HepG2 (cell line): ENCODE results near the gene SLC12A5. TPM values are rescaled to one million over a fixed set of nuclear protein-coding genes. Genes with fewer than 3 reads are reported as not detected.
A peak's percentile ranks its signal among the peaks of the same experiment; 100 is the strongest.

Experiments
- ATF6 ChIP-seq: sonication (generic); formaldehyde crosslinking; conservative IDR thresholded peaks from 2 replicates; pipeline ENCODE4 v1.4.0; 2020; ENCODE audit warnings: missing genetic modification reagents
- BHLHE40 ChIP-seq: IDR thresholded peaks from 2 replicates; pipeline ENCODE4 v1.6.1; 2011; ENCODE audit warnings: low read length, improper control_type of control experiment
- BRCA1 ChIP-seq: sonication (generic); formaldehyde crosslinking; IDR thresholded peaks from 2 replicates; pipeline ENCODE4 v1.4.0; 2020; ENCODE audit warnings: missing genetic modification reagents
- CCAR2 ChIP-seq: fragments of 200-400 bp; formaldehyde crosslinking; optimal IDR thresholded peaks from 2 replicates; pipeline ENCODE3; 2018; ENCODE audit warnings: low read depth, mild to moderate bottlenecking, low read length, moderate library complexity
- CEBPG ChIP-seq: IDR thresholded peaks from 2 replicates; pipeline ENCODE4 v1.6.1; 2016
- FOXA1 ChIP-seq, 2 experiments: fragments of 450-650 bp in 1 of 2; sonication (generic) in 1 of 2; formaldehyde crosslinking in 1 of 2; IDR thresholded peaks; 2 replicates each; pipeline versions ENCODE4 v1.4.0 to v1.6.1; 2016 to 2020; ENCODE audit warnings: missing genetic modification reagents in 1 of 2
- HMGA1 ChIP-seq: sonication (generic); formaldehyde crosslinking; conservative IDR thresholded peaks from 2 replicates; pipeline ENCODE4 v1.4.0; 2020; ENCODE audit warnings: missing genetic modification reagents
- HNF4A ChIP-seq: sonication (generic); formaldehyde crosslinking; IDR thresholded peaks from 2 replicates; pipeline ENCODE4 v1.4.0; 2020; ENCODE audit warnings: missing genetic modification reagents
- MTERF4 ChIP-seq: sonication (generic); formaldehyde crosslinking; IDR thresholded peaks from 2 replicates; pipeline ENCODE4 v1.8.0; 2023; ENCODE audit warnings: mild to moderate bottlenecking, missing genetic modification reagents
- PHF20 ChIP-seq: sonication (generic); formaldehyde crosslinking; IDR thresholded peaks from 2 replicates; pipeline ENCODE4 v1.5.0; 2020; ENCODE audit warnings: mild to moderate bottlenecking, missing genetic modification reagents
- SKI ChIP-seq: fragments of 450-650 bp; IDR thresholded peaks from one replicate; pipeline ENCODE4 v1.6.1; 2018; ENCODE audit warnings: mild to moderate bottlenecking; ENCODE audit not compliant: partially characterized antibody
- YEATS4 ChIP-seq: sonication (generic); formaldehyde crosslinking; IDR thresholded peaks from 2 replicates; pipeline ENCODE4 v1.4.0; 2020; ENCODE audit warnings: missing genetic modification reagents, borderline replicate concordance
- ZBTB49 ChIP-seq: sonication (generic); formaldehyde crosslinking; IDR thresholded peaks from 2 replicates; pipeline ENCODE4 v1.4.0; 2020; ENCODE audit warnings: missing genetic modification reagents, borderline replicate concordance
- ZMYM2 ChIP-seq: sonication (generic); formaldehyde crosslinking; IDR thresholded peaks from 2 replicates; pipeline ENCODE4 v1.8.0; 2022; ENCODE audit warnings: mild to moderate bottlenecking, missing genetic modification reagents
- ZNF138 ChIP-seq: sonication (generic); formaldehyde crosslinking; IDR thresholded peaks from 2 replicates; pipeline ENCODE4 v1.5.0; 2020; ENCODE audit warnings: mild to moderate bottlenecking, low read depth, missing genetic modification reagents
- ZNF704 ChIP-seq: sonication (generic); formaldehyde crosslinking; IDR thresholded peaks from 2 replicates; pipeline ENCODE4 v1.8.1; 2023; ENCODE audit warnings: mild to moderate bottlenecking, inconsistent platforms, moderate library complexity, missing genetic modification reagents, borderline replicate concordance
- ZNF768 ChIP-seq: sonication (generic); formaldehyde crosslinking; IDR thresholded peaks from 2 replicates; pipeline ENCODE4 v1.4.0; 2020; ENCODE audit warnings: missing genetic modification reagents
- ZNF883 ChIP-seq: sonication (generic); formaldehyde crosslinking; IDR thresholded peaks from 2 replicates; pipeline ENCODE4 v1.5.1; 2020; ENCODE audit warnings: mild to moderate bottlenecking, missing genetic modification reagents; ENCODE audit errors: not compliant biosample characterization
- ZSCAN21 ChIP-seq: sonication (generic); formaldehyde crosslinking; IDR thresholded peaks from 2 replicates; pipeline ENCODE4 v1.8.0; 2022; ENCODE audit warnings: mild to moderate bottlenecking, missing genetic modification reagents, moderate library complexity, borderline replicate concordance
- ZSCAN25 ChIP-seq: sonication (generic); formaldehyde crosslinking; IDR thresholded peaks from 2 replicates; pipeline ENCODE4 v1.8.0; 2022; ENCODE audit warnings: mild to moderate bottlenecking, missing genetic modification reagents
- polyA plus RNA-seq, 8 experiments: library from polyadenylated mRNA; depleted of rRNA in 3 of 8; stranded (reverse) in 7 of 8; unstranded in 1 of 8; fragments of >200 nt; fragmentation: Illumina TruSeq in 4 of 8; extraction: Trizol in 4 of 8; gene quantifications; 2 replicates each; pipeline versions ENCODE4 v1.2.1 to v1.2.3, GENCODE V29; 2011 to 2016; ENCODE audit warnings: low read depth in 4 of 8, missing spikeins in 1 of 8, mixed read lengths in 1 of 8; ENCODE audit not compliant: insufficient read depth in 1 of 8
- total RNA-seq, 5 experiments: library from RNA; depleted of rRNA; stranded (reverse); fragments of >200 nt; fragmentation: Illumina TruSeq; extraction: Trizol; gene quantifications; 2 replicates each; pipeline ENCODE4 v1.2.3, GENCODE V29; 2016; ENCODE audit warnings: low read depth in 1 of 5
- TF ChIP-seq, protein P1 (sequence below): sonication (generic); formaldehyde crosslinking; IDR thresholded peaks from 2 replicates; pipeline ENCODE4 v1.4.0; 2020; ENCODE audit warnings: missing genetic modification reagents

Gene SLC12A5
- total and polyA plus RNA-seq, 2 of the 13 experiments (the other 11 are each of a cell fraction or from before 2014, with no cell fraction given): 4.3 to 5.4 TPM

- TF ChIP-seq ATF6 (CRISPR knock-in tag) (peak; percentile 99), PHF20 (CRISPR knock-in tag) (peak; percentile 30; the same call in 1 of the 2 replicates), CEBPG (CRISPR knock-in tag) (peak; percentile 57; the same call in 1 of the 2 replicates), CCAR2 (no peak), BHLHE40 (no peak), MTERF4 (CRISPR knock-in tag) (peak; percentile 76; the same call in 1 of the 2 replicates), YEATS4 (CRISPR knock-in tag) (no peak), ZSCAN21 (CRISPR knock-in tag) (peak; percentile 86), BRCA1 (CRISPR knock-in tag) (peak; percentile 98), SKI (no peak), HMGA1 (CRISPR knock-in tag) (no peak), ZNF883 (peak; percentile 91), ZNF704 (CRISPR knock-in tag) (peak; percentile 84; the same call in 1 of the 2 replicates), ZBTB49 (CRISPR knock-in tag) (peak; percentile 98), HNF4A (CRISPR knock-in tag) (peak; percentile 74), ZNF138 (CRISPR knock-in tag) (no peak), FOXA1 (IDR thresholded peaks at IDR 0.05) (no peak), FOXA1 (CRISPR knock-in tag; IDR thresholded peaks at IDR 0.05) (no peak), ZNF768 (CRISPR knock-in tag) (no peak), ZSCAN25 (CRISPR knock-in tag) (peak; percentile 79; the same call in 1 of the 2 replicates), ZMYM2 (no peak)
- TF ChIP-seq, protein P1, sequence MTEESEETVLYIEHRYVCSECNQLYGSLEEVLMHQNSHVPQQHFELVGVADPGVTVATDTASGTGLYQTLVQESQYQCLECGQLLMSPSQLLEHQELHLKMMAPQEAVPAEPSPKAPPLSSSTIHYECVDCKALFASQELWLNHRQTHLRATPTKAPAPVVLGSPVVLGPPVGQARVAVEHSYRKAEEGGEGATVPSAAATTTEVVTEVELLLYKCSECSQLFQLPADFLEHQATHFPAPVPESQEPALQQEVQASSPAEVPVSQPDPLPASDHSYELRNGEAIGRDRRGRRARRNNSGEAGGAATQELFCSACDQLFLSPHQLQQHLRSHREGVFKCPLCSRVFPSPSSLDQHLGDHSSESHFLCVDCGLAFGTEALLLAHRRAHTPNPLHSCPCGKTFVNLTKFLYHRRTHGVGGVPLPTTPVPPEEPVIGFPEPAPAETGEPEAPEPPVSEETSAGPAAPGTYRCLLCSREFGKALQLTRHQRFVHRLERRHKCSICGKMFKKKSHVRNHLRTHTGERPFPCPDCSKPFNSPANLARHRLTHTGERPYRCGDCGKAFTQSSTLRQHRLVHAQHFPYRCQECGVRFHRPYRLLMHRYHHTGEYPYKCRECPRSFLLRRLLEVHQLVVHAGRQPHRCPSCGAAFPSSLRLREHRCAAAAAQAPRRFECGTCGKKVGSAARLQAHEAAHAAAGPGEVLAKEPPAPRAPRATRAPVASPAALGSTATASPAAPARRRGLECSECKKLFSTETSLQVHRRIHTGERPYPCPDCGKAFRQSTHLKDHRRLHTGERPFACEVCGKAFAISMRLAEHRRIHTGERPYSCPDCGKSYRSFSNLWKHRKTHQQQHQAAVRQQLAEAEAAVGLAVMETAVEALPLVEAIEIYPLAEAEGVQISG (CRISPR knock-in tag): peak; percentile 86
Measured at GRCh38 chr20:46040902-46041535, 12.0 kb downstream of the SLC12A5 start (continued).
